Umbilical cord (tissue), 2 donors: ENCODE results near the gene ZNF626. TPM values are rescaled to one million over a fixed set of nuclear protein-coding genes. Genes with fewer than 3 reads are reported as not detected.
"Not testable (repeated sequence)": the region's sequence is repeated elsewhere in the genome, so short reads cannot be mapped to it uniquely, and the experiment has no call there.

Source experiments
- DNase-seq: peaks from one replicate; pipeline ENCODE4 v3.0.0-alpha.2; 2015; ENCODE audit warnings: low spot score
- total RNA-seq: library from RNA; depleted of rRNA; stranded (reverse); fragments of >200 nt; gene quantifications from one replicate; pipeline ENCODE4 v1.2.3, GENCODE V29; 2014; ENCODE audit warnings: low replicate concordance; ENCODE audit not compliant: insufficient read depth

Gene ZNF626
- total RNA-seq, result 29.1 TPM

- DNase-seq, result peak; percentile 99
Measured at GRCh38 chr19:20661150-20661819, at the start of gene ZNF626. Gene ZNF626, minus strand, starts transcription at chr19:20661571. Its CDS starts 125 bp downstream, at chr19:20661446.

GRCh38 chr19:20669263-20669662, 7.9 kb upstream of the ZNF626 start:
- DNase-seq, result no peak

- DNase-seq, result no peak
Measured at GRCh38 chr19:20667281-20667680, 5.9 kb upstream of the ZNF626 start.

GRCh38 chr19:20664901-20665781, 3.8 kb upstream of the ZNF626 start:
- peak; percentile 81 for DNase-seq

GRCh38 chr19:20664475-20664874, 3.1 kb upstream of the ZNF626 start:
- DNase-seq, result not testable (repeated sequence)

GRCh38 chr19:20662421-20663105, 1.2 kb upstream of the ZNF626 start:
- no peak for DNase-seq

GRCh38 chr19:20660473-20661140, 764 bp downstream of the ZNF626 start:
- DNase-seq, result peak; percentile 13

GRCh38 chr19:20640545-20640944, 20.8 kb downstream of the ZNF626 start:
- DNase-seq, result no peak

GRCh38 chr19:20640023-20640422, 21.3 kb downstream of the ZNF626 start:
- DNase-seq, result no peak

GRCh38 chr19:20624560-20624959, 36.8 kb downstream of the ZNF626 start:
- not testable (repeated sequence) for DNase-seq

GRCh38 chr19:20616071-20616470, 45.3 kb downstream of the ZNF626 start:
- DNase-seq, result no peak

- DNase-seq, result not testable (repeated sequence)
Measured at GRCh38 chr19:20614971-20615370, 46.4 kb downstream of the ZNF626 start.

- no peak for DNase-seq
Measured at GRCh38 chr19:20612711-20613316, 48.6 kb downstream of the ZNF626 start.

- no peak for DNase-seq
Measured at GRCh38 chr19:20611866-20612265, 49.5 kb downstream of the ZNF626 start.

GRCh38 chr19:20607943-20608342, 53.4 kb downstream of the ZNF626 start:
- no peak for DNase-seq

Other genes with a start within 250 kb of the ZNF626 start
- gene ZNF737, start 95.8 kb downstream of the ZNF626 start, total RNA-seq, result 29.6 TPM
- gene ZNF66, start 114.7 kb upstream of the ZNF626 start, total RNA-seq, result 10.1 TPM